GM18873 (cell line): Measurements from ENCODE around the gene DENND6B.
A peak's percentile ranks its signal among the peaks of the same experiment; 100 is the strongest.
"Not testable (repeated sequence)": the region's sequence is repeated elsewhere in the genome, so short reads cannot be mapped to it uniquely, and the experiment has no call there.

Source experiments
- ATAC-seq: cut with Tn5 transposase; IDR thresholded peaks from one replicate; pipeline ENCODE4 v1.9.1; 2021; ENCODE audit warnings: mild to moderate bottlenecking, moderate library complexity, moderate number of reproducible peaks; ENCODE audit not compliant: unreplicated experiment, low FRiP score

The DENND6B gene

GRCh38 chr22:50326956-50327710 is at the start of gene DENND6B:
DENND6B (minus strand) TSS chr22:50327012; CDS start chr22:50326988, 24 bp downstream.
- ATAC-seq, result no peak

GRCh38 chr22:50376085-50376651 is 49.4 kb upstream of the DENND6B start:
- no peak for ATAC-seq

- no peak for ATAC-seq
Measured at GRCh38 chr22:50371101-50371648, 44.4 kb upstream of the DENND6B start.

GRCh38 chr22:50367778-50368500 is 41.1 kb upstream of the DENND6B start:
- ATAC-seq, result no peak

GRCh38 chr22:50363803-50364194 is 37.0 kb upstream of the DENND6B start:
- ATAC-seq, result not testable (repeated sequence)

- ATAC-seq, result no peak
Measured at GRCh38 chr22:50363166-50363802, 36.5 kb upstream of the DENND6B start.

- ATAC-seq, result no peak
Measured at GRCh38 chr22:50361688-50362087, 34.9 kb upstream of the DENND6B start.

- no peak for ATAC-seq
Measured at GRCh38 chr22:50361222-50361621, 34.4 kb upstream of the DENND6B start.

- ATAC-seq, result no peak
Measured at GRCh38 chr22:50360578-50360977, 33.8 kb upstream of the DENND6B start.

- no peak for ATAC-seq
Measured at GRCh38 chr22:50357756-50358155, 30.9 kb upstream of the DENND6B start.

GRCh38 chr22:50357222-50357621 is 30.4 kb upstream of the DENND6B start:
- no peak for ATAC-seq

- ATAC-seq, result no peak
Measured at GRCh38 chr22:50356186-50356585, 29.4 kb upstream of the DENND6B start.

- no peak for ATAC-seq
Measured at GRCh38 chr22:50348058-50348457, 21.2 kb upstream of the DENND6B start.

GRCh38 chr22:50347157-50347556 is 20.3 kb upstream of the DENND6B start:
- ATAC-seq, result no peak

- ATAC-seq, result no peak
Measured at GRCh38 chr22:50346470-50346869, 19.7 kb upstream of the DENND6B start.

GRCh38 chr22:50343541-50343935 is 16.7 kb upstream of the DENND6B start:
- no peak for ATAC-seq

GRCh38 chr22:50342651-50343540 is 16.1 kb upstream of the DENND6B start, which contains the start of gene PPP6R2:
PPP6R2 (plus strand) TSS chr22:50343327; CDS start chr22:50393909, 50,582 bp downstream.
- peak; percentile 58 for ATAC-seq

- peak; percentile 50 for ATAC-seq
Measured at GRCh38 chr22:50341977-50342650, 15.3 kb upstream of the DENND6B start.
